AG09309 (cell line): ENCODE data around the gene CMIP.

Experiments
- DNase-seq: peaks from one replicate; pipeline ENCODE4 v3.0.0-alpha.2; 2010; ENCODE audit warnings: low read depth
- H3K4me3 ChIP-seq: 2 replicates; pipeline ENCODE4 v1.5.1; 2011; ENCODE audit warnings: mild to moderate bottlenecking, low read depth, low read length, moderate library complexity; ENCODE audit not compliant: control insufficient read depth
- TF ChIP-seq, protein P1 (sequence below): IDR thresholded peaks from 2 replicates; pipeline ENCODE4 v1.5.1; 2011; ENCODE audit warnings: mild to moderate bottlenecking, low read depth, low read length, inconsistent platforms; ENCODE audit not compliant: insufficient read depth, control insufficient read depth; ENCODE audit errors: missing control alignments

The CMIP gene

DNA sequence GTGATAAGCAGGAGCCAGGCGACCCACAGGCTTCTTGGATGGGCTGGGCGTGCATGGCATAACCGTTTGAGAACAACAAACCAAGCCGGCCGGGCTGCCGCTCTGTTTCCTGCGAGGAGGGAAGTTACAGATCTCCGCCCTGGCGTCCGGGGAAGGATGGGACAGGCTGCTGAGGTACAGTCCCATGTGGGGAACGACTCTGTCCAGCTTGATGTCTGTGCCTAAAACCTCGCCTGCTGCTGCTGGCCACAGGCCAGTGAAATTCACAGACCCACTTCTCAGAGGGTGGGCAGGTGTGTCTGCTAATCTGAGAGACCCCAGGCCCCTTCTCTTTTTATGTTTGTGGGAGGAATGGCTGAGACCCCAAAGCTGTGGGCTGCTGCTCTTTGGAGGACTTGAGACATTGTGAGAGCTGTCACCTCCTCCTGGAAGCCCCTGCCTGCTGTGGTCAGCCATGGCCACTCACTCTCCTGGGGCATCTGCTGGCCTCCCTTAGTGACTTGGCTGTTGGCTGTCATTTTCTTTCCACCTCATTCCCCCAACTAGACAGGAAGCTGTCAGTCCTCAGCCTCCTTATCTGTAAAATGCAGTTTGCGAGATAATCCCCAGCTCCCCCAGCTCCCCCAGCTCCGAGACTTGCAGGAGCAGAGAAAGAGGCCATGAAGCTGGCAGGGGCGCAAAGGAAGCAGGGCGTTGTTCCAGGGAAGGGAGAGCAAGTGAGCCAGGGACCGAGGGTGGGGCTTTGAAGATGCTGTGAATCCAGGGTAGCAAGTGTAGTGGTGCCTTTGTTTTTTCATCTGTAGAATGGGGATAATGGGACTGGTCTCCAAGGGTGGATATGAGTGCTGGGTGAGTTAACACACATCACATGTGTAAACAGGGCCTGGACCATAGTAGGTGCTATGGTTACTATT lies 51.0 kb downstream of the CMIP start:
- DNase-seq = no peak
- TF ChIP-seq, protein P1, sequence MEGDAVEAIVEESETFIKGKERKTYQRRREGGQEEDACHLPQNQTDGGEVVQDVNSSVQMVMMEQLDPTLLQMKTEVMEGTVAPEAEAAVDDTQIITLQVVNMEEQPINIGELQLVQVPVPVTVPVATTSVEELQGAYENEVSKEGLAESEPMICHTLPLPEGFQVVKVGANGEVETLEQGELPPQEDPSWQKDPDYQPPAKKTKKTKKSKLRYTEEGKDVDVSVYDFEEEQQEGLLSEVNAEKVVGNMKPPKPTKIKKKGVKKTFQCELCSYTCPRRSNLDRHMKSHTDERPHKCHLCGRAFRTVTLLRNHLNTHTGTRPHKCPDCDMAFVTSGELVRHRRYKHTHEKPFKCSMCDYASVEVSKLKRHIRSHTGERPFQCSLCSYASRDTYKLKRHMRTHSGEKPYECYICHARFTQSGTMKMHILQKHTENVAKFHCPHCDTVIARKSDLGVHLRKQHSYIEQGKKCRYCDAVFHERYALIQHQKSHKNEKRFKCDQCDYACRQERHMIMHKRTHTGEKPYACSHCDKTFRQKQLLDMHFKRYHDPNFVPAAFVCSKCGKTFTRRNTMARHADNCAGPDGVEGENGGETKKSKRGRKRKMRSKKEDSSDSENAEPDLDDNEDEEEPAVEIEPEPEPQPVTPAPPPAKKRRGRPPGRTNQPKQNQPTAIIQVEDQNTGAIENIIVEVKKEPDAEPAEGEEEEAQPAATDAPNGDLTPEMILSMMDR = no peak

DNA sequence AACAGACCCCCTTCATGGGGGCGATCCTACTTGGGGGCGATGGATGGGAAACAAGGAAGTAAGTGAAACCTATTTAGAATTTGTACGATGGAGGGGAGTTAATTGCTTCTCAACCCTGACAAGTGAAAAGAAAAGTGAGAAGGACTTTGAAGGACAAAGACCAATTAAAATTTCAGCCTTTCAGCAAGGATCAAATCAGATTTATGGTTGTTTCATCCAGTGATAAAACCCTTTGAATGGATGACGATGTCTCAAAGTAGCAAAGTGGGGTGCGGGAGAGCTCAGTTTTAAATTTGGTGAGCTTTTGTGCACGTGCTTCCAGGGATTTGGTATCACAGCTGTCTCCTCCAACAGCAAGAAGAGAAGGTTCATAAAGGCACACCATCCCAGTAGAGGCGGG lies 51.7 kb downstream of the CMIP start:
- no peak overlapping the region for H3K4me3 ChIP-seq
- no peak for DNase-seq
- TF ChIP-seq, protein P1 = no peak

More for the DNA sequence above, 51.0 kb downstream of the CMIP start:
- no peak overlapping the region for H3K4me3 ChIP-seq

DNA sequence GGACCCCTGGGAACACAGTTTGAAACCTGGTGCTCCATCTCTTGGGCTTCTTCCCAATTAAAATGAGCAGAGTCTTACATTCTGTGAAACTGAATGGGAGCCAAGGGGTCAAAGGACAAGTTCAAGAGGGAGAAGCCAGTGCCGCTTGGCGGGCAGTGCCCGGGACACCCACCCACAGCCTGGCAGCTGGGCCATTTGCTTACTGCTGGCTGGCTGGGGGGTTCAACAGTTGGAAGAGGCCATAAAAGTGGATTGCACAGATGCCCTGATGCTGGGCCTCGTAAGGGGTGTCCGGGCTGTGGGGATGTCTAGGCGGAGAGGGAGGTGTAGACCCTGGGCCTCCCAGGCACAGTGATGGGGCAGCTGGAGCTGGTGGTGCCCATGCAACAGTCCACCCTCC lies 52.1 kb downstream of the CMIP start:
- H3K4me3 ChIP-seq = no peak overlapping the region
- TF ChIP-seq, protein P1 = no peak
- no peak for DNase-seq

DNA sequence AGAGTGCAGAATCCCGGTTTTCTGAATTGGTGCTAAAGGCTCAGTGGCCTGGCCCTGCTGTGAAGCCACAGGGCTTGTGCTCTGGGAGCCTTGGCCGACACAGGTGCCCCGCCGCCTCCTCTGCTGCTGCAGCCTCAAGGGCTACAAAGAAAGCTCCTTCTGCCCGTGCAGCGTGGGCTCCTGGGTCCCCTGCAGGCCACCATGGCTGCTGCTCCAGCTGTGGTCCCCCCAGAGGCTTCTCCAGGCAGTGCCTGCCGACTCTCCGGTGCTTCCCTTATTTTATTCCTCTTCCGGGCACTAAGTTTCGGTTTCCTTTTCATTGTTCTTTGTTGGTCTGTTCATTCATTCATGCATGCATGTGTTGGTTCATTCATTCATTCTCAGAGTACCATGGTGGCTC lies 53.1 kb downstream of the CMIP start:
- TF ChIP-seq, protein P1 = no peak
- no peak overlapping the region for H3K4me3 ChIP-seq
- no peak for DNase-seq

DNA sequence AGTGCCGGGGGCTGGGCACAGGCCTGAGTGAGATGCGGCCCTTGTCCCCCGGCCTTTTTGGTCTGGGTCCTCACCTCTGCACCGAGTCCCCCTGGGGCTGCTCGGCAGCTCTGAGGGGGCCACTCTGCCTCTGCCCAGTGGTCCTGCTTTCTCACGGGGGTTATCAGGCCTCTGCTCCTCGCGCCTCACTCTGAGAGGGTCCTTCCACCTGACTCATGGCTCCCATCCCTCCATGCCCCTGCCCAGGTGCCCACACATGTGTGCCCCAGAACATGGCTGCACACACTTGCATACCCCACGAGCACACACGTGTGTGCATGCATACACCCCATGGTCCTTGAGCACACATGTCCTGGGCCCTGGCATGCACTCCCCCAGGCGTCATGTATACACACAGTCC lies 53.7 kb downstream of the CMIP start:
- no peak for DNase-seq
- TF ChIP-seq, protein P1 = no peak
- H3K4me3 ChIP-seq = no peak overlapping the region

DNA sequence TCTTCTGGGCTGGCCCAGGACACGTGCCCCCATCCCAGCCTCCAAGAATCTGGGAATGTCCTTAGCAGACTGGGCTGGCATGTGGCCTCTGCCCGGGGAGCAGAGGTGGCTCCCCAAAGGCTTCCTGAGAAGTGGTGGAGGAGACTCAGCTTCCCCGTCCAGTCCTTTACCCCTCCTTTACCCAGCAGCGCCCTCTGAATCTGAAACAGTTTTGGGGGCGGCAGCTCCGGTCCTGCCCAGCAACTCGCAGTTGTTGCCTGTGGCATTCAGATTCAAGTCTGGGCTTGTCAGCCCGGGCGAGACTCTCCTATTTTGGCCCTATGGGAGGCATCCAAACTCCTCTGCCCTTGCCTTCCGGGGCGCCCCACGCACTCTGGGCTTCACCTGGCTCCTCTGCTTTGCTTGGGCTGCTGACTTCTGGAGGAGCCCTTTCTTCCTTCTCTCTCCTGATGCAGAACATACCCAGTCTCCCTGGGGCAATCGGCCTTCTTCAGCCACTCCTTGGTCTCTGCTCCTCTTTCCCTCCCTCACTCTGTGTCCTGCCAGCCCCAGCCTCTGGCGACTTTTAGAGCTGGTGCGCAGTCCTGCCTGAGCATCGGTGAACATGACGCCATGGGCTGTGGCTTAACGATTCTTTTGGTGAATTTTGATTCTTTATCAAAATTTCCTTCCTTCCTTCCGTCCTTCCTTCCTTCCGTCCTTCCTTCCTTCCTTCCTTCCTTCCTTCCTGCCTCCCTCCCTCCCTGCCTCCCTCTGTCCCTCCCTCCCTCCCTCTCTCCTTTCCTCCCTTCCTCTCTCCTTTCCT lies 55.2 kb downstream of the CMIP start:
- H3K4me3 ChIP-seq = no peak overlapping the region
- no peak for DNase-seq
- TF ChIP-seq, protein P1 = no peak
